AML-193 (cell line): ENCODE results near the gene RNU1-1.
A peak's percentile ranks its signal among the peaks of the same experiment; 100 is the strongest.
"Not testable (repeated sequence)": the region's sequence is repeated elsewhere in the genome, so short reads cannot be mapped to it uniquely, and the experiment has no call there.

ENCODE experiments used
- DNase-seq, 2 experiments: peaks; one replicate each; lab custom pipeline; 2025; lab: John Stamatoyannopoulos, UW

RNU1-1 gene

DNA sequence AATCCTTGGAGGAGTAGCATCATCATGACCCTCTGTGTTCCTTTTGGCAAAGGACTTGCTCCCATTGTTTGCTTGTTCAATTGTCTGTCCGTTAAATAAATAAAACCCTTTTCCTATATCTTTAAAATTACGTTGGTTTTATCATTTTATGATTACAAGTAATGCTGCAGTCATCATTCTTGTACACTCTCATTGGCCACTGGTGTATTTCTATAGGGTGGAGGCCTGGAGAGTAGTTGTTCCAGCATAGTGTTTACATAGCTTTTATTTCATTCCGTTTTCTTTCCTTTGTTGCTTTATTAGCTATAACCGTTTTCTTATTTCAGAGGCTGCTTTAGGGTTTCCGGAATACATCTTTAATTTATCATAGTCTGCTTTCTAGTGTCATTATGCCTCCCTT, 7.6 kb upstream of the RNU1-1 start:
- not testable (repeated sequence) for DNase-seq

GRCh38 chr1:16521288-16521583, 7.2 kb upstream of the RNU1-1 start:
- DNase-seq: no peak

GRCh38 chr1:16520435-16521287, 6.6 kb upstream of the RNU1-1 start:
- DNase-seq: not testable (repeated sequence)

DNA sequence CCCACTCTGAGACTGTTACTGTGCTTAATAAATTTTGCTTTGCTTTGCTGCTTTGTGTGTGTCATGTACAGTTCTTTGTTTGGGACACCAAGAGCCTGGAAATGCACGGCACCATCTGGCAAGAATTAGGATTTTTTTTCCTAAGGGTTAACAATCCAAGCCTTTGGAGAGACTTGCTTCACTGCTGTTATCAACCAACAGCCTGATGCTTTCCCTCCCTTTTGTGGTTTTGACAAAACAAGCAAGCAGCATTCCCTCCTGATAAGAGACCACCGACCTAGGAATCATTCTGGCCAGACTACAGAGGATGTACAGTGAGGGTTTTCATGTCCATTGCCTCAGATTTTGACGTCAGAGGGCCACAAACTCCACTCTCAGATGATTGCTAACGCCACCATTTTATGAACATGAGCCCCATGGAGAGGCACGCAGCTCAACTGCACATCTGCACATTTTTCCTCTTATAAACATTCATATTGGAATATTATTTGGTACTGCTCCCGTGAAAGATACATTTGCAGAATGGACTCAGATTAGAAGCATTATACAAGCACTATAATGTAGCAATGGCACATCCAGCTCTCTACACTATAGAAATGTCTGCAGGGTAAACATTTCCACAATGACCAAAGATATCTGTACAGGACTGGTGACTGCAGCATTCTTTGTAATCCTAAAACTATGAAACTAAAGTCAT, 5.3 kb upstream of the RNU1-1 start:
- DNase-seq: not testable (repeated sequence)

GRCh38 chr1:16518913-16519254, 4.8 kb upstream of the RNU1-1 start:
- DNase-seq: not testable (repeated sequence)

- DNase-seq: not testable (repeated sequence)
Observed at GRCh38 chr1:16516694-16517410, 2.8 kb upstream of the RNU1-1 start.

DNA sequence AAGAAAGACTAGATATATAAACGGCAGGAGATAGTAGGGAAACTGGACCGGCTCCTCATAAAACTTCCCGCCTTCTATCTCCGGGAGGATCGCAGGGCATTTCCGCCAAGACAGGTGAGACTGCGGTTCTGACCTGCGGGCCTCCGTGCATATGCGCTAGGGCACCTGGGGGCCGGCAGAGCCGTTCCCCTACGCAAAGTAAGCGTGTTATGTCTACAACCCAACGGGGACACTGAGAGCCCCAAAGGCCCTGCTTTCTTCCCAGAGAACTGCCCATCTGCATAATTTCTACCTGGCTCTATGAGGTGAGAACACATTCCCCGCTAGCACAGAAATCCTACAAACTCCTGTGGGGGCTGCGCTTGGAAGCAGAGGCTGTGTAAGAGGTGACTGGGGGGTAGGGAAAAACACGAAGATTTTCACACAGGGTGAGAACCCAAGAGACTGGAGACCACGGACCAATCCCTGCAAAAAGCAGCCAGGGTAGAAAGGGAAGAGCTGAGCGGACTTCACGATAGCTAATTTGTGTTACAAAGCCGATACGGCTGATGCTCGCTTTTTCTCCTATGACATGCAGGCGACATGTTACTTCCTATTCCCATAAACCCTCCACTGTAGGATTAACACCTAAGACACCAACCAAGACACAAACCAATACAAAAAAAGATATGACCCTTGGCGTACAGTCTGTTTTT, 526 bp downstream of the RNU1-1 start:
- DNase-seq: peak; percentile 89 to 91

DNA sequence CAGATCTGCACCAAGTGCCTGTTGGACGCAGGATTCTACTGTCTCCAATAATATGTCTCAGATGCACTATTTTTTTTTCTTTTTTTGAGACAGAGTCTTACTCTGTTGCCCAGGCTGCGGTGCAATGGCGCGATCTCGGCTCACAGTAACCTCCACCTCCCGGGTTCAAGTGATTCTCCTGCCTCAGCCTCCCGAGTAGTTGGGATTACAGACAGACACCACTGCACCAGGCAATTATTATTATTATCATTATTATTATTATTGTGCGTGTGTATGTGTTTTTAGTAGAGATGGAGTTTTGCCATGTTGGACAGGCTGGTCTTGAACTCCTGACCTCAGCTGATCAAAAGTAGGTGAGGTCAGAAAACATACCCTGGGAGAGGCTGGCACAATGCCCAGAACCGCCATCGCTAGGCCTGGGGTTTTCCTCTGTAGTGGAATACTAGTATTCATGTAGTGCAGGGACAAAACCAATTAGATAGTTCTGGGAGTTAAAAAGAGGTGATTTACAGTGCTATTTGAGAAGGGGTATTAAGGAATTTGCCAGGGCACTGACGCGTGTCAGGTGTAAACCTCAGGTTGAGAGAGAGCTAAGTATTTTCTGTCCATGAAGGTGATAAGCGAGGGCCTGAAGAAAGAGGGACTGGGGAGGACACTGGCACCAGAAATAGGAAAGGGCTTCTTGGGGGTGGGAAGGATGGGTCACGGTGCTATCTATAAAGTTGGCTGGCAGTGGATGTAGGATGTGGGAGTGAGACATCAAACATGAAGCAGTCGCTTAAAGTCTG, 1.3 kb downstream of the RNU1-1 start:
- not testable (repeated sequence) for DNase-seq

DNA sequence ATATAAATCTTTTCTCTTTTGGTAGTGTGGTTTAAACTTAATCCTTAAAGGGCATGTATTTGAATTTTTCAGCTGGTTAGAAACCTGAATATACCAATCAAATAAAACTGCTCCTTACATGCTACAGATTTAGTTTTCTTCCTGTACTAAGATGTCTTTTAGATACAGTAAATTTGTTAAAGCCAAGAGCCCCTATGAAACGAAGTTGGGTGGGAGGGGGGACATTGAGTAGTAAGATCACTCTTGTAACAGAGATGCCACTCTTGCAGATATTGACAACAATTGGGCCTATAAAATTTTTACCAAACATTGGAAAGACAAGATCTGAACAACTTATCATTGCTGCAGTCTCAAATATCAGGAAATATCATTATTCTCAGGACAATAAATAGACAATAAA, 2.2 kb downstream of the RNU1-1 start:
- not testable (repeated sequence) for DNase-seq

GRCh38 chr1:16508861-16509445, 5.1 kb downstream of the RNU1-1 start:
- peak in 1 of 2 experiments; percentile 12 for DNase-seq

GRCh38 chr1:16506364-16507136, 7.5 kb downstream of the RNU1-1 start:
- DNase-seq: not testable (repeated sequence)

GRCh38 chr1:16505870-16506269, 8.2 kb downstream of the RNU1-1 start:
- DNase-seq: not testable (repeated sequence)

DNA sequence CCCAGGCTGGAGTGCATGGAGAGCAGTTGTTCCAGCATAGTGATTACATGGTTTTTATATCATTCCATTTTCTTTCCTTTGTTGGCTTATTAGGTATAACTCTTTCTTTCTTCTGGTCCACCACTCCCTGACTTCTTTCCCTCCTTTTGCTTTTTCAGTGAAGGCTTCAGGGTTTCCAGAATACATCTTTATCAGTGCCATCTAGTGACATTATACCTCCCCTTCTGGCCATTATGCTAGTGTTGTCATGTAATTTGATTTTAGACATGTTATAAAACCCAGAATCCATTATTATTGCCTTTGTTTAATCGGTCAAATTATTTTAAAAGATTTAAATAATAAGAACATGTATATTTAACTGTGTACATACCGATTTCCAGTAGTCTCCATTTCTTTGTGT, 10.6 kb downstream of the RNU1-1 start:
- no peak for DNase-seq

GRCh38 chr1:16501446-16501845, 12.6 kb downstream of the RNU1-1 start:
- not testable (repeated sequence) for DNase-seq

DNA sequence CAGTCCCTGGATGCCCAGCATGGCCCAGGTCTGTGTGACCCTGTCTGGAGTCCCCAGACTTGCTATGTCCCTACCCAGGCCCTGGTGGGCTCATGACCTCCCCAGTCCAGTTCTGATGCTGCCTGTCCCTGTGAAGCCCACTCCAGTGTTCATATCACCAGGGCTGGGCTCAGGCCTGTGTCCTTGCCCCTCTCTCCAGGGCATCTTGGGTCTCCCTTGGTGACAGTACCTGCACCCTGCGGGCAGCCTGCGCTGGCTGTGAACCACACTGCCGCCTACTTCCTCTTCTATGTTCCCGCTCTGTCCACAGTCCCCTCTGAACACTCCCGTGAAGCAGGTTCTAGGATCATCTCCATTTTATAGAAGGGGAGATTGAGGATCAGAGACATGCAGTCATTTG, 13.1 kb downstream of the RNU1-1 start:
- DNase-seq: not testable (repeated sequence)

DNA sequence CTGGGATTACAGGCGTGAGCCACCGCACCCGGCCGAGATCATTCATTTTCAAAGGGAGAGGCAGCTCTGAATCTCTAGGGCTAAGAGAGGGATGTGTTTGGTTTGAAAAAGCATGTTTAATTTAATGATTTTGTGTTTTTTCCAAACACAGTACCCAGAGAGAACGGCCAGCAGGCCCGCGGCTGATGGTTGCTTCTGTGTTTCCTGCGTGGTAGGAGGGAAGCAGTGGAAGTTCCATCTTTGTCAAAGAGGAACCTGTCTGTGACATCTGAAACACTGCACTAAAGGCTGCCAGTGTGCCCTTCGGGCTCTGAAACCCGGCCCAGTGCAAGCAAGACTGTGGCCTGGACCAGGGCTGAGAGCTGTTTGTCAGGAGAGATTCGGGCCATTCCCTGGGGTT, 13.6 kb downstream of the RNU1-1 start:
- DNase-seq: not testable (repeated sequence)

DNA sequence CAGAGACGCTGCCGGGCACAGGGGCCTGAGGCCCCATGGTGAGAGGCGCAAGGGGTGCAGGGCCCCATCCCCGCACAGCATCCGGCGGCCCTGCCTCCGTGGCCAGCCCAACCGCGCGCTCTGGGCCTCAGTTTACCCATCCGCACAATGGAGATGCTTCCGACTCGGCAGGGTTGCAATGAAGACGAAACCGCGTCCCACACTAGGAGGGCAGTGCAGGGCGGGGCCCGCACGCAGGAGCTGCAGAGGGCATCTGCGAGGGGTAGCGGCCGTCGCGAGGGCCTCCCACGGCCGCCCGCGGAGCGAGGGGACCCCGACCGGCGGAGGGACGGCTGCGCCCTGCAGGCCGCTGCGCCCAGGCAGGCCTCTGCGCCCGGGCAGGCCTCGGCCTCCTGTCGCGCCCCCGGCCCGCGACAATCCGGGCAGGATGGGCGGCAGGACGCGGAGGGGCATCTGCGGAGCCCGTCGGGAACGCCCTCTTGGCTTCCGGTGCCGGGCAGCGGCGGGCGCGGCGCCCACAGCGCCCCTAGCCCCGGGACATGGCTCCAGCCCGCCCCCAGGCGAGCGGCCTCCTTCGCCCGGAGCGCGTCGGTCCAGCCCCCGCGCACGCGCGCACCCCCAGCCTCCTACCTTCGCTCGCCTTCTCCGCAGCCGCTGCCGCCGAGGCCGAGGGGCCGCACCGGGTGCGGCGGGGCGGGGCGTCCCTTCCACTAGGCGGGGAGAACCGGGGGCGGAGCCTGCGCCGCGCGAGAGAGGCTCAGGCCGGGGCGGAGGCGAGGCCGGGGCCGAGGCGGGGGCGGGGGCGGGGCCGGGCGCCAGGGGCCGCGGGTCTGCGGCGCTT, 15.3 kb downstream of the RNU1-1 start:
- DNase-seq: peak; percentile 38 to 62

DNA sequence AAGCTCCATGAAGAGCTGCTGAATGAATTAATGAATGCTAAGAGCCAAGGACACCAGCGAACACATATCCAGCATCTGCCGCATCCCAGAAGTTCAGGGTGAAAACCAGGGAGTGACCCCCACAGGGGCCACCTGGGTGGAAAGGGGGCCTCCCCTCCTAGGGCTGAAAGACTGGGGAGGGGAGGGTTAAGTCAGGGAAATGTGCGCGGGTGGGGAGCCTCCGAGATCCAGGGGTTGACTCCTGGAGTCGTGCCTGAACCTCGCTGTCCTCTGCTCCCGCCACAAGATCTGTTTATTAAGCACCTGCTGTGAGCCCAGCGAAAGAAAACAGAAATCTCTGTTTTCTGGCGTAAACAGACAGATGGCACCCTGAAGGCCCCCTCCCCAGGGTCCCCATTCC, 16.0 kb downstream of the RNU1-1 start:
- not testable (repeated sequence) for DNase-seq

- DNase-seq: peak; percentile 7 to 26
Observed at GRCh38 chr1:16497474-16497904, 16.6 kb downstream of the RNU1-1 start.
